ENCODE measurements around the gene TTC7B.

DNA sequence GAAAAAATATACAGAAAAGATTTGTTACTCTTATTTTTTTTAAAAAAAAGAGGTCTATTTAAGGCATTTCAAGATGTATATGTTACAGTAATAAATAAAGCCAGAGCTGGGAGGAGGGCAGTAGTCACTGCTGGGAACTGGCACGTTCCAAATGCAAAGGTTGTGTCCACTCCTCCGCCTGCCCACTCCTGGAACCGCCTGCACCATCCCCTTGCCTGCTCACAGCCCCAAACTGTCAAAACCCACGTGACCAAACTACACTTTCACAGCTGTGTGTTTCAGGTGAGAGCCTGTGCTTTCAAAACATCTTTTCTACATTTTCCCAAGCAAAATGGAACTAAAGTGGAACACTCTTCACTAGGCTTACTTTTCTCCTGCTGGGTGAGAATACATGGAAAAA, 160.4 kb downstream of the TTC7B start:
- TF ChIP-seq, protein P1, sequence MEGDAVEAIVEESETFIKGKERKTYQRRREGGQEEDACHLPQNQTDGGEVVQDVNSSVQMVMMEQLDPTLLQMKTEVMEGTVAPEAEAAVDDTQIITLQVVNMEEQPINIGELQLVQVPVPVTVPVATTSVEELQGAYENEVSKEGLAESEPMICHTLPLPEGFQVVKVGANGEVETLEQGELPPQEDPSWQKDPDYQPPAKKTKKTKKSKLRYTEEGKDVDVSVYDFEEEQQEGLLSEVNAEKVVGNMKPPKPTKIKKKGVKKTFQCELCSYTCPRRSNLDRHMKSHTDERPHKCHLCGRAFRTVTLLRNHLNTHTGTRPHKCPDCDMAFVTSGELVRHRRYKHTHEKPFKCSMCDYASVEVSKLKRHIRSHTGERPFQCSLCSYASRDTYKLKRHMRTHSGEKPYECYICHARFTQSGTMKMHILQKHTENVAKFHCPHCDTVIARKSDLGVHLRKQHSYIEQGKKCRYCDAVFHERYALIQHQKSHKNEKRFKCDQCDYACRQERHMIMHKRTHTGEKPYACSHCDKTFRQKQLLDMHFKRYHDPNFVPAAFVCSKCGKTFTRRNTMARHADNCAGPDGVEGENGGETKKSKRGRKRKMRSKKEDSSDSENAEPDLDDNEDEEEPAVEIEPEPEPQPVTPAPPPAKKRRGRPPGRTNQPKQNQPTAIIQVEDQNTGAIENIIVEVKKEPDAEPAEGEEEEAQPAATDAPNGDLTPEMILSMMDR (IDR thresholded peaks at IDR 0.05): no peak
- TF ChIP-seq POLR2AphosphoS5 (IDR thresholded peaks at IDR 0.05) (no peak), POLR2A (IDR thresholded peaks at IDR 0.05) (no peak), EP300 (IDR thresholded peaks at IDR 0.05) (no peak)
